SK-N-MC (cell line): ENCODE measurements around the gene SMIM29.

Experiments used
- EZH2 ChIP-seq: fragments of 200-600 bp; sonication (generic); IDR thresholded peaks from one replicate; pipeline ENCODE4 v1.6.1; 2017; ENCODE audit warnings: antibody characterized with exemption
- FOXP2 ChIP-seq: optimal IDR thresholded peaks from 2 replicates; pipeline ENCODE3; 2011; ENCODE audit warnings: mild to moderate bottlenecking, moderate library complexity; ENCODE audit not compliant: insufficient read depth; ENCODE audit errors: extremely low read length, control extremely low read depth
- POLR2AphosphoS5 ChIP-seq: IDR thresholded peaks from 2 replicates; pipeline ENCODE4 v1.6.1; 2012; ENCODE audit warnings: mild to moderate bottlenecking, low read depth, low read length, borderline replicate concordance

DNA sequence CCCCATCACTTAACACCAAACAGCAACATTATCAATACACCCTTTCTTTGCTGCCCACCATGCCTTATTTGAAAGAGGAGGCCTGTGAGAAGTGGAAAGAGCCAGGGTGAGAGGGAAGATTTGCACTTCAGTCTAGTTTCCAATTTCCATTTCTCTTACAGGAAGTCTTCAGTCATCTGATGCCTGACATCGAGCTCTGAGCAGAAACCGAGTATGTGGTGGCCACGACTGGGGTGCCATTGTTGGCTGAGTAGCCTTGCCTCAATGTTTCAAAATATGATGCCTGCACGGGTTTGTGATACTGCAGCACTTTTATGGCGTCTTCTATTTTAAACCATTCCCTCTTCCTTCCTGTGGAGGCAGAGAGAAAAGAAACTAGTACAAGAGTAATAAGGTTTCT lies 39.8 kb upstream of the SMIM29 start:
- no peak for TF ChIP-seq FOXP2
- no peak for TF ChIP-seq EZH2
- TF ChIP-seq POLR2AphosphoS5 = no peak
